Dermis blood vessel endothelial cell (primary cell): Measurements from ENCODE around the gene KRTAP4-1. TPM values are rescaled to one million over a fixed set of nuclear protein-coding genes. Genes with fewer than 3 reads are reported as not detected.
"Not testable (repeated sequence)": the region's sequence is repeated elsewhere in the genome, so short reads cannot be mapped to it uniquely, and the experiment has no call there.

Experiments used
- DNase-seq: peaks from one replicate; pipeline ENCODE4 v3.0.0; 2010
- total RNA-seq: library from RNA; depleted of rRNA; stranded (reverse); fragments of >200 nt; gene quantifications from 2 replicates; pipeline ENCODE4 v1.2.3, GENCODE V29; 2014

KRTAP4-1 gene
- total RNA-seq, 1 donor from 2014 or later: not detected

DNA sequence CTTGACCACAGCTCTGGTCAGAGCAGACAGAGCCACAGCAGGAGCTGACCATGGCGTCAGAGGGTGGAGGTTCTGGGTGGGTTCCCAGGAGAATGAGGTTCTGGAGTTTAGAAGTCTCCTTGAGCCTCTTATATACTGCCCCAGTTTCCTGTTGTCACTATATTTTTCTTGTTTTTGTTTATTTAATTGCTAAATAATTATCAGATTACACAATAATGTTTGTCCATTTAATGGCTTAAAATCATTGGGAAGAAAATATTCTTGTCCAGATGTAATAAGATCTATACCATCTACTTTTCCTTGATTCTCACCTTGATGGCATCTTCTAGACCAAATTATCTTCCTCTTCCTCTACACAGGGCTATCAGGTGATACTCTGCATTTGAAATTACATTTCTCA is 16.6 kb downstream of the KRTAP4-1 start, which contains the start of gene KRTAP4-3:
TSS of gene KRTAP4-3 (minus strand) at position 101 of the 400 bp plus-strand sequence. CDS start at position 52, 49 bp downstream.
- DNase-seq: no peak

DNA sequence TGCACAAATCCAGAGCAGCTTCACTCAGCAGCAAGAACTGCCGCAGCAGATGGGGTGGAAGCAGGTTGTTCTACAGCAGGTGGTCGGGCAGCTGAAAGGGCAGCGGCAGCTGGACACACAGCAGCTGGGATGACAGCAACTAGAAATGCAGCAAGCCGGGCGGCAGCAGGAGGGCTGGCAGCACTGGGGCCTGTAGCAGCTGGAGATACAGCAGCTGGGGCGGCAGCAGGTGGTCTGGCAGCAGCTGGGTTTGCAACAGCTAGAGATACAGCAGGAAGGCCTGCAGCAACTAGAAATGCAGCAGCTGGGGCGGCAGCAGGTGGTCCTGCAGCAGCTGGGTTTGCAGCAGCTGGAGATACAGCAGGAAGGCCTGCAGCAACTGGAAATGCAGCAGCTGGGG is 17.1 kb downstream of the KRTAP4-1 start:
- DNase-seq: no peak

DNA sequence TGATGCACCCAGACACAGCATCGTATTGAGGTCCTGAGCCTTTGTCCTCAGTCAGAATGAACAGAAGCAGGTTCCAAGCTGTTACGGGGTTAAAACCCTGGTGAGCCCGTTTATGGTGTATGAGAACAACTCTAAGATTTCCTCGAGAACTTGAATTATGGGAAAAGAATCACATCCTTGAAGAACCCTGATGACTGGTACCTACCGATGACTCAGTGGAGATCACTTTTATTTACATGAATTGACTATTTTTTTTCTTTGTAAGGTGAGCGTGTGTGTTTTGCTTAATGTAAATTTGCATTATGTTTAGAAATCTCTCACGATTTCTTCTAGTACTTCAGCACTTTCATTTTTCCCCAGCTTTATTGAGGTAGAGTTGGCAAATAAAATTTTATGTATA is 20.9 kb downstream of the KRTAP4-1 start:
- DNase-seq: no peak

DNA sequence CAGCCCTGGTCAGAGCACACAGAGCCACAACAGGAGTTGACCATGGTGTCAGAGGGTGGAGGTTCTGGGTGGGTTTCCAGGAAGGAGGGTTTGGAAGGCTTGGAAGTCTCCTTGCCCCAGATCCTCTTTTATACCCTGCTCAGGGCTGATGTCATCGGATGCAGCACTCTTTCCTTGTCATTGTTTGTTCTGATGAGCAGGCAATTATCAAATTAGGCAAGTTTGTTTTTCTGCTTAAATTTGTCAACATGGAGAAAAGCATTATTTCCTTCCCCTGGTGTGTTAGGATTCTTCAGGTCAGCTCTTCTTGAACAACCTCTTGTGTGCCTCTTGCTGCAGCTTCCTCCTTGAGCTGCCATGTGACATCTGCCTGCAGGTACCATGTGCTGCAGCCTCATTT is 24.1 kb downstream of the KRTAP4-1 start, which contains the start of gene KRTAP4-4:
TSS of gene KRTAP4-4 (minus strand) at position 101 of the 400 bp plus-strand sequence. CDS start at position 44, 57 bp downstream.
- DNase-seq: no peak

DNA sequence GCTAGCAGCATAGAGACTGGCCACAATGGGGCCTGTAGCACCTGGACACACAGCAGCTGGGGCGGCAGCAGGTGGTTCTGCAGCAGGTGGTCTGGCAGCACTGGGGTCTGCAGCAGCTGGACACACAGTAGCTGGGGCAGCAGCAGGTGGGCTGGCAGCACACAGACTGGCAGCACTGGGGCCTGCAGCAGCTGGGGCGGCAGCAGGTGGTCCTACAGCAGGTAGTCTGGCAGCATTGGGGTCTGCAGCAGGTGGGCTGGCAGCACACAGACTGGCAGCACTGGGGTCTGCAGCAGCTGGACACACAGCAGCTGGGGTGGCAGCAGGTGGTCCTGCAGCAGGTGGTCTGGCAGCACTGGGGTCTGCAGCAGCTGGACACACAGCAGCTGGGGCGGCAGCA is 24.5 kb downstream of the KRTAP4-1 start:
- not testable (repeated sequence) for DNase-seq

DNA sequence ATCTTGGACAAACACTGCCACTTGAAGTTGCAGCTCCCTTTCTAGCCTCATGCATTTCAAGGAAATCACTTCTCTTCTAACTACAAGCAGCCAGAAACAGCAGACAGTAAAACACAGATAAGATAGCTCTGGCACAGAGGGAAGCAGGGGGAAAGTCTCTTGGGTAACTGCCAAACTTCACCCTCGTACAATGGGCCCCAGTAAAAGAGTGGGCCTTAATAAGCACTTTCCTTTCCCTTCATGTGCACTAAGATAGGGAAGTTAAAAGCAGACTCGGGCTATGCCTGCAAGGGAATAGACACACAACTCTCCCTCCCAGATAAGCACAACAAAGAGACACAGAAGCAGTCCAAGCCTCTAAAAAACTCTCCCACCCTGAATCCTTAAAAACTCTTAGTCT is 30.9 kb downstream of the KRTAP4-1 start:
- no peak for DNase-seq

DNA sequence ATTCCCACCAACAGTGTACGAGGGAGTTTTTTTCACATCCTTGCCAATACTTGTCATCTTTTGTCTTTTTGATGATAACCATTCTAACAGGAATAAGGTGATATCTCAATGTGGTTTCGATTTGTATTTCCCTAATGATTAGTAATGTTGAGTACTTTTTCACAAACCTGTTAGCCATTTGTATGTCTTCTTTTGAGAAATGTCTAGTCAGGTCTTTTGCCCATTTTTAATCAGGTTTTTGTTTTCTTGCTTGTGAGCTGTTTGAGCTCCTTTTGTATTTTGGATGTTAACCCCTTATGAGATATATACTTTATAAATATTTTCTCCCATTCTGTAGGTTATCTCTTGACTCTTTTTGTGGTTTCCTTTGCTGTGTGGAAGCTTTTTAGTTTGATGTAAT is 33.2 kb downstream of the KRTAP4-1 start:
- DNase-seq: no peak

DNA sequence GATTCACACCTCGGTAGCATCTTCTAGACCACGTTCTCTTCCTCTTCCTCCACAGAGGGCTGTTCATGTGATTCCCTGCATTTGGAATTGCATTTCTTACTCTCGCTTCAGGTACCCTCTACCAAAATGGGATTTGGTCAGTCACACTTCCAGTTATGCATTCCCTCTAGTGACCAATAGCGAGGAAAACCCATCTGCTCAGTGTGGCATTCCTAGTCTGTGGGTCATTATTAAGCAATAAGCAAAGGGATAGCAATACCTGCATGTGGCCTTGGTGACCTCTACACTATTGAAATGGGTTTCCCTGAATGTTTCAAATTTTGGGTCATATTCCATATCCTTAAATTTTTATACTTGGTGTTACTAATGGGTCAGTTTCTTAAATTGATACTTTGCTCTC is 34.7 kb downstream of the KRTAP4-1 start:
- no peak for DNase-seq

DNA sequence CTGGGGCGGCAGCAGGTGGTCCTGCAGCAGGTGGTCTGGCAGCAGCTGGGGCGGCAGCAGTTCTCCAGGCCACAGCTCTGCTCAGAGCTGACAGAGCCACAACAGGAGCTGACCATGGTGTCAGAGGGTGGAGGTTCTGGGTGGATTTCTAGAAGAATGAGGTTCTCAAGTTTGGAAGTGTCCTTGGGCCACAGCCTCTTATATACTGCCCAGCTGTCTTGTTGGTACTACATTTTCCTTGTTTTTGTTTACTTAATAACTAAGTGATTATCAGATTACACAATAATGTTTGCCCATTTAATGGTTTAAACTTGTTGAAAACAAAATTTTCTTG is 35.1 kb downstream of the KRTAP4-1 start, which contains the start of gene KRTAP4-5:
TSS of gene KRTAP4-5 (minus strand) at position 174 of the 334 bp plus-strand sequence. CDS start at position 116, 58 bp downstream.
- no peak for DNase-seq

DNA sequence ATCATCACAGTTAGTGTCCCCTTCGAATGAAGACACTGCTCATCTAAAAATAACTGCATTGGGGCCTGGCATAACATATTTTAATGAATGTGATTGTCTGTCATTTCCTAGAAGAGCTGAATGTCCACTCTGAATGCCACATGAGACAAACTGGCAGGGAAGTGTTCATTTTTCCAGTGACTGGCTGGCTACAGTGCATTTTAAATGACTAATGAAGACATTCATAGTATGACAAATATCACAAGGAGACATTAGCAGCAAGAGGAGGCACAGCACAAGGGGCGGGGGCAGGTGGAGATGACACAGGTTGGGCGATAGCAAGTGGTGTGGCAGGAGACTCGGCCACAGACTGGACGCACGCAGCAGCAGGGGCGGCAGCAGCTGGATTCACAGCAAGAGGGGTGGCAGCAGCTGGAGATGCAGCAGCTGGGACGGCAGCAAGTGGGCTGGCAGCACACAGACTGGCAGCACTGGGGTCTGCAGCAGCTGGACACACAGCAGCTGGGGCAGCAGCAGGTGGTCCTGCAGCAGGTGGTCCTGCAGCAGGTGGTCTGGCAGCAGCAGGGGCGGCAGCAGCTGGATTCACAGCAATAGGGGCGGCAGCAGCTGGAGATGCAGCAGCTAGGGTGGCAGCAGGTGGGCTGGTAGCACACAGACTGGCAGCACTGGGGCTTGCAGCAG is 35.6 kb downstream of the KRTAP4-1 start:
- DNase-seq: not testable (repeated sequence)

DNA sequence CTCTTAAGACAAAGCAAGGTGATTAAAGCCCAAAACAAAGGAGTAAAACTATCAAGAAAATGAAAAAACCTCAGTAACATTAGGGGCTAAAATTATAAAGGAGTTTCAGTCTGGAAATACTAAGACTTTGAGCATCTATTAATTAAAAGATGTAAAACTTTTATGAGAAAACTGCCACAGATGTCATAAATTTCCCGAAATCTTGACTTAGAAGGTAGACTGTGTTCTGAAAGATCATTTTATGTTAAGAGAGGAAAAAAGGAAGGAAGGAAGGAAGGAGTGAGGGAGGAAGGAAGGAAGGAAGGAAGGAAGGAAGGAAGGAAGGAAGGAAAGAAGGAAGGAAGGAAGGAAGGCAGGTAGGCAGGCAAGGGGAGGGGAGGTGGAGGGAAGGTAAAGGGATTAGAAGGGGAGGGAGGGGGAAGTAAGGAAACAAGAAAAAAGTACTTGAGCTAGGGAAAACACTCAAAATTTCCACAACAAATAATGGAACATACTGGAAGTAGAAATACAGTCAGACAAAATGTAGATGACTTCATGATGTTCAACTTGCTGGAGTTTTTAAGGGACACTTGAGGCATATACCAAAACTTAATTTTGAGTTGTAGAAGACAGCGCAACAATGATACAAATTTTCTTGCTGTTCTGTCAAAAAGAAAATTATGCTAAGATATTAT is 37.0 kb downstream of the KRTAP4-1 start:
- no peak for DNase-seq

DNA sequence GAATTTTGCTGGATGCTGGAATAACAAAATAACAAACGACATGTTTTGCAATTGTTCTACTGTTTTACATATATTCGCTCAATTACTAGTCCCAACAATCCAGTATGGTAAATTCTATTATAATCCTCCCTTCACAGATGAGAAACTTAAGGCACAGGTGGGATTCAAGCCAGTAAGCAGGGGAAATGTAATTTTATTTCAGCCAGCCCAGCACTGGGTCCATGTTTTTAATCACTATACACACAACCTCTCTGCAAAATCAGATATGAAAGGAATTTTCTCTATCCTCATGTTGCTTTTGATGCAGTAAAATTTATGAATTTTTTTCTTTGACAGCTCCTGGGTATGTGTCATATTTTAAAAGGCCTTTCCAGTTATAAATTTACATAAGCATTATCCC is 39.5 kb downstream of the KRTAP4-1 start:
- no peak for DNase-seq

DNA sequence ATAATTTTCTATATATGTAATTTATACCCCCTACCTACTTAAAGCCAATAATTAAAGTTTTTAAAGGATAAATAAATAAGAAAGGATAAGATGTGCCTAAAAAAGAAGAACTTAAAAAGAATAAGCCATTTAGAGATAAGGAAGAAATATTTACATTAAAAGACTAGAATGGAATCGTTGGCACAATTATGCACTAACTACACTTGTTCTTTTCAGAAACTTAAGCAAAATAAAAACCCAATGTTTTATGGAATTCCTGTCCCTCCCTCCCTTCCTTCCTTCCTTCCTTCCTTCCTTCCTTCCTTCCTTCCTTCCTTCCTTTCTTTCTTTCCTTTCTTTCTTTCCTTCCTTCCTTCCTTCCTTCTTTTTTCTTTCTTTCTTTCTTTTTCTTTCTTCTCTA is 39.9 kb downstream of the KRTAP4-1 start:
- DNase-seq: no peak

DNA sequence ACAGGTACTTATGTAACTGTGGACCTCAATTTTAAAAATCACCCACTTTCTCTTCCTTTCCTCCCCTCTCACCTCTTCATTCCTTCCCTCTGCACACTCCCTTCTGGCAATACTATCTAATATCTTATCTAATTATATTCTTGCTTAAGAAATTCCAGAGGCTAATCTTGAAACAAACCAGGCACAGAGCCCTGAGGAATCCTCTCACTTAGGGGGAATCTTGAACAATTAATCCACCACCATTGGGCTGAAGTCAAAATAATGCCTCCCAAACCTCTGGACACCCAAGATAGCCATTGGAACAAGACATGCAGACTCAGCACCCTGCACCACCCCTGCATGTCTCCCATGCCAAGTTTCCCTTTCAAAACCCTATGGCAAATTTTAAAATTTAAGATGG is 43.4 kb downstream of the KRTAP4-1 start:
- no peak for DNase-seq

DNA sequence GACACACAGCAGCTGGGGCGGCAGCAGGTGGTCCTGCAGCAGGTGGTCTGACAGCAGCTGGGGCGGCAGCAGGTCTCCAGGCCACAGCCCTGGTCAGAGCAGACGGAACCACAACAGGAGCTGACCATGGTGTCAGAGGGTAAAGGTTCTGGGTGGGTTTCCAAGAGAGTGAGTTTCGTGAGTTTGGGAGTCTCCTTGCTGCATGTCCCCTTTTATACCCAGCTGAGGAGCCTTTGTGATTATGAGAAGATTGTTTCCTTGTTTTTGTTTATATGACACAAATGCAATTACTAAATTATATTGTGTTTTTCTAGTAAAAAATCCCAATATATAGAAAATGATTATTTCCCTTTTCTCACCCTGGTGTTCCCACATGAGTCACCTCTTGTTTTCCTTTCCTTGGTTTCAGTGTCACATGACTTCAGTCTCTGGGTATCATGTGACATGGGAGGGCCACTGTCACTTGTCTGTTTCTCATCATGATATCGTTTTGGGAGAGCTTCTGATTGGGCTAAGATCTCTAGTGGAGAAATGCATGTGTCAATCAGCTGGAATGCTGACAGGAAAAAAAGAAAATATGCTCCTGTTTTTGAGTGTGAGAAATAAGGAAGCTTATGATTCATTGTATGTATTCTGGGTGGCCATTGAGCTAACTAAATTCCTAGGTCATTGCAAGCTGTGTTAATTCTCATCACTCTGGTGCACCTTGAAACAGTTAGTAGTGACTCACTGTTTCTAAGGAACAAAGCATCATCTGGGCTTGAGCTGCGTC is 44.2 kb downstream of the KRTAP4-1 start, which contains the start of gene KRTAP4-6:
TSS of gene KRTAP4-6 (minus strand) at position 185 of the 772 bp plus-strand sequence. CDS start at position 128, 57 bp downstream.
- DNase-seq: peak; percentile 60

DNA sequence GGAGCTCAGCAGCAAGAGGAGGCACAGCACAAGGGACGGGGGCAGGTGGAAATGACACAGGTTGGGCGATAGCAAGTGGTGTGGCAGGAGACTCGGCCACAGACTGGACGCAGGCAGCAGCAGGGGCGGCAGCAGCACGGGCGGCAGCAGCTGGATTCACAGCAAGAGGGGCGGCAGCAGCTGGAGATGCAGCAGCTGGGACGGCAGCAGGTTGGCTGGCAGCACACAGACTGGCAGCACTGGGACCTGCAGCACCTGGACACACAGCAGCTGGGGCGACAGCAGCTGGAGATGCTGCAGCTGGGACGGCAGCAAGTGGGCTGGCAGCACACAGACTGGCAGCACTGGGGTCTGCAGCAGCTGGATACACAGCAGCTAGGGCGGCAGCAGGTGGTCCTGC is 44.8 kb downstream of the KRTAP4-1 start:
- not testable (repeated sequence) for DNase-seq

Other genes with a start within 250 kb of the KRTAP4-1 start
- gene KRT23, start 247.3 kb downstream of the KRTAP4-1 start, total RNA-seq: 0.47 and 1.9 TPM in 2 replicates
- gene KRT39, start 218.0 kb downstream of the KRTAP4-1 start, total RNA-seq: not detected in 2 replicates
- gene KRT40, start 200.6 kb downstream of the KRTAP4-1 start, total RNA-seq: not detected in 2 replicates
- gene KRTAP3-3, start 190.7 kb downstream of the KRTAP4-1 start, total RNA-seq: not detected in 2 replicates
- not detected in 2 replicates for gene KRTAP3-2, start 185.0 kb downstream of the KRTAP4-1 start, total RNA-seq
- not detected in 2 replicates for gene KRTAP3-1, start 175.8 kb downstream of the KRTAP4-1 start, total RNA-seq
- gene KRTAP1-5, start 157.7 kb downstream of the KRTAP4-1 start, total RNA-seq: not detected in 2 replicates
- gene KRTAP1-4, start 154.7 kb downstream of the KRTAP4-1 start, total RNA-seq: not detected in 2 replicates
- not detected in 2 replicates for gene KRTAP1-3, start 150.0 kb downstream of the KRTAP4-1 start, total RNA-seq
- not detected in 2 replicates for gene KRTAP1-1, start 143.5 kb downstream of the KRTAP4-1 start, total RNA-seq
- not detected in 2 replicates for gene KRTAP2-1, start 137.6 kb downstream of the KRTAP4-1 start, total RNA-seq
- gene KRTAP2-2, start 129.7 kb downstream of the KRTAP4-1 start, total RNA-seq: not detected in 2 replicates
- not detected in 2 replicates for gene KRTAP2-3, start 124.8 kb downstream of the KRTAP4-1 start, total RNA-seq
- not detected in 2 replicates for gene KRTAP2-4, start 119.0 kb downstream of the KRTAP4-1 start, total RNA-seq
- not detected in 2 replicates for gene KRTAP4-7, start 100.8 kb downstream of the KRTAP4-1 start, total RNA-seq
- gene KRTAP4-8, start 86.8 kb downstream of the KRTAP4-1 start, total RNA-seq: not detected in 2 replicates
- not detected in 2 replicates for gene KRTAP4-16, start 82.7 kb downstream of the KRTAP4-1 start, total RNA-seq
- gene KRTAP4-9, start 79.5 kb downstream of the KRTAP4-1 start, total RNA-seq: not detected in 2 replicates
- not detected in 2 replicates for gene KRTAP4-11, start 66.5 kb downstream of the KRTAP4-1 start, total RNA-seq
- gene KRTAP4-12, start 60.7 kb downstream of the KRTAP4-1 start, total RNA-seq: not detected in 2 replicates
- gene KRTAP4-6, start 44.4 kb downstream of the KRTAP4-1 start, total RNA-seq: 0.19 TPM in 1 of 2 replicates, not detected in the other
- gene KRTAP4-5, start 35.1 kb downstream of the KRTAP4-1 start, total RNA-seq: not detected in 2 replicates
- gene KRTAP4-4, start 24.2 kb downstream of the KRTAP4-1 start, total RNA-seq: not detected in 2 replicates
- not detected in 2 replicates for gene KRTAP4-3, start 16.7 kb downstream of the KRTAP4-1 start, total RNA-seq
- not detected in 2 replicates for gene KRTAP4-2, start 6.7 kb downstream of the KRTAP4-1 start, total RNA-seq
- gene KRTAP9-1, start 5.0 kb upstream of the KRTAP4-1 start, total RNA-seq: not detected in 2 replicates
- gene KRTAP9-2, start 41.7 kb upstream of the KRTAP4-1 start, total RNA-seq: not detected in 2 replicates
- gene KRTAP9-3, start 47.5 kb upstream of the KRTAP4-1 start, total RNA-seq: not detected in 2 replicates
- not detected in 2 replicates for gene KRTAP9-8, start 53.1 kb upstream of the KRTAP4-1 start, total RNA-seq
- gene KRTAP9-4, start 64.8 kb upstream of the KRTAP4-1 start, total RNA-seq: not detected in 2 replicates
- not detected in 2 replicates for gene KRTAP9-9, start 70.5 kb upstream of the KRTAP4-1 start, total RNA-seq
- not detected in 2 replicates for gene KRTAP9-6, start 80.5 kb upstream of the KRTAP4-1 start, total RNA-seq
- gene KRTAP9-7, start 90.8 kb upstream of the KRTAP4-1 start, total RNA-seq: not detected in 2 replicates
- not detected in 2 replicates for gene KRTAP29-1, start 117.9 kb upstream of the KRTAP4-1 start, total RNA-seq
- 0.05 TPM in 1 of 2 replicates, not detected in the other for gene KRTAP16-1, start 124.4 kb upstream of the KRTAP4-1 start, total RNA-seq
- not detected in 2 replicates for gene KRTAP17-1, start 130.8 kb upstream of the KRTAP4-1 start, total RNA-seq
- not detected in 2 replicates for gene KRT33A, start 165.9 kb upstream of the KRTAP4-1 start, total RNA-seq
- gene KRT33B, start 184.9 kb upstream of the KRTAP4-1 start, total RNA-seq: not detected in 2 replicates
- gene KRT34, start 197.4 kb upstream of the KRTAP4-1 start, total RNA-seq: 0.51 TPM in 1 of 2 replicates, not detected in the other
- gene KRT31, start 212.7 kb upstream of the KRTAP4-1 start, total RNA-seq: not detected in 2 replicates
- gene KRT37, start 239.7 kb upstream of the KRTAP4-1 start, total RNA-seq: not detected in 2 replicates